ENCODE results near the gene SLC49A3. TPM values are rescaled to one million over a fixed set of nuclear protein-coding genes. Genes with fewer than 3 reads are reported as not detected.

SLC49A3 gene
- total and polyA plus RNA-seq, 10 of the 15 experiments (the other 5 are each of a cell fraction or from before 2014, with no cell fraction given) = 0.09 to 0.85 (median 0.18) TPM; not detected in 4

- no peak for TF ChIP-seq IRF5 (IDR thresholded peaks at IDR 0.05; ENCODE audit: borderline replicate concordance)
- TF ChIP-seq STAT3 (IDR thresholded peaks at IDR 0.05; ENCODE audit: low read depth, low read length) = no peak
- TF ChIP-seq ZNF217 (IDR thresholded peaks at IDR 0.05) = no peak
- no peak for TF ChIP-seq NR2C1 (IDR thresholded peaks at IDR 0.05)
- no peak for TF ChIP-seq USF1 (IDR thresholded peaks at IDR 0.05; ENCODE audit: borderline replicate concordance, extremely low read length, insufficient read depth, low read depth, low read length)
Measured at GRCh38 chr4:726838-727237, 37.9 kb upstream of the SLC49A3 start (continued).

GRCh38 chr4:726235-726787 lies 37.4 kb upstream of the SLC49A3 start:
- TF ChIP-seq SMAD1 (IDR thresholded peaks at IDR 0.05; ENCODE audit: low read depth, partially characterized antibody) = no peak
- TF ChIP-seq NR2C1 (IDR thresholded peaks at IDR 0.05) = no peak
- TF ChIP-seq FOXM1 (IDR thresholded peaks at IDR 0.05; ENCODE audit: low read depth, low read length) = no peak
- TF ChIP-seq NFIC (IDR thresholded peaks at IDR 0.05; ENCODE audit: low read depth, low read length) = no peak
- no peak for TF ChIP-seq DPF2 (IDR thresholded peaks at IDR 0.05)
- TF ChIP-seq CTCF (IDR thresholded peaks at IDR 0.05 in 2 of 3, conservative IDR thresholded peaks at IDR 0.05 in 1 of 3; ENCODE audit: control insufficient read depth in 2 of 3, extremely low read depth in 1 of 3, insufficient read depth in 1 of 3, low read depth in 3 of 3, low read length in 3 of 3) = no peak
- no peak for TF ChIP-seq LARP7 (IDR thresholded peaks at IDR 0.05)
- TF ChIP-seq BACH1 (IDR thresholded peaks at IDR 0.05; ENCODE audit: borderline replicate concordance) = no peak
- no peak for TF ChIP-seq RFX5 (IDR thresholded peaks at IDR 0.05; ENCODE audit: low read depth, low read length)
- no peaks in the 10 kb centered on the region for H4K20me1 ChIP-seq (ENCODE audit: control insufficient read depth, insufficient read depth)
- H3K9ac ChIP-seq (ENCODE audit: control insufficient read depth, insufficient read depth, low read length) = no peak overlapping the region
- H3K36me3 ChIP-seq (ENCODE audit: control insufficient read depth in 2 of 2, insufficient read depth in 2 of 2, low read length in 1 of 2) = peaks cover 8 to 14% of the 10 kb centered on the region in 2 experiments; a peak in 3 of 4 replicates
- ChIA-PET RAD21 (ENCODE audit: unreplicated experiment) (no interaction called here), CTCF (no interaction called here), SMC1A (ENCODE audit: uncharacterized antibody, unreplicated experiment) (interaction anchor here (0.6 kb wide), 1 partner anchor 238 kb away, joined by 3 read pairs; no protein-coding TSS in a partner anchor), POLR2A (no interaction called here)
- no peak overlapping the region for H3K4me3 ChIP-seq
- intact Hi-C loops (cut with micrococcal nuclease; ENCODE audit: unreplicated experiment) = no loop called here
- H2AFZ ChIP-seq (ENCODE audit: control insufficient read depth, low read depth, low read length) = no peak overlapping the region
- 94% methylated on average over 15 of the region's 16 CpGs for WGBS (ENCODE audit: insufficient coverage, insufficient replicate concordance, low lambda C conversion rate, missing lambda C conversion rate)
- H3K27me3 ChIP-seq (replicated peaks in 1 of 2; ENCODE audit: control insufficient read depth in 2 of 2, insufficient read depth in 2 of 2, low read length in 1 of 2) = no peaks in the 10 kb centered on the region
- no peaks in the 10 kb centered on the region for H3K4me1 ChIP-seq (ENCODE audit: control insufficient read depth, insufficient read depth, low read length)
- FAIRE-seq = no peak
- no peaks in the 10 kb centered on the region; the same call in 2 of the 3 replicates for H3K9me3 ChIP-seq (replicated peaks; ENCODE audit: control insufficient read depth, insufficient read depth, low read length)
- in situ Hi-C loops (cut with MboI) = no loop called here
- no peak overlapping the region for H3K4me2 ChIP-seq (ENCODE audit: control insufficient read depth, insufficient read depth)
- DNase-seq (ENCODE audit: low read depth, low spot score) = no peak
- no TSS peak for BruUV-seq (replicated peaks)
- H3K79me2 ChIP-seq (ENCODE audit: control insufficient read depth, insufficient read depth, low read length) = no peaks in the 10 kb centered on the region; the same call in none of the 2 replicates
- H3K27ac ChIP-seq (ENCODE audit: control insufficient read depth, insufficient read depth) = no peak overlapping the region
- ATAC-seq = no peak

All from GM12878 (cell line).